Upper lobe of left lung (tissue), 4 donors: Measurements from ENCODE around the gene LRP1B.

Experiments
- CTCF ChIP-seq, 6 experiments: fragments of 450-650 bp in 4 of 6; fragments of 200-600 bp in 2 of 6; sonication (generic) in 2 of 6; IDR thresholded peaks; one replicate each; pipeline ENCODE4 v1.5.1; 2016 to 2019; ENCODE audit warnings: antibody characterized with exemption in 6 of 6
- EP300 ChIP-seq, 4 donors: sonication (generic); formaldehyde crosslinking; IDR thresholded peaks; one replicate each; pipeline ENCODE4 v1.5.1; 2017; ENCODE audit warnings: antibody characterized with exemption in 4 of 4, control low read depth in 2 of 4
- POLR2A ChIP-seq, 4 donors: fragments of 450-650 bp; IDR thresholded peaks; one replicate each; pipeline ENCODE4 v1.5.1; 2016 to 2017; ENCODE audit warnings: antibody characterized with exemption in 4 of 4, mild to moderate bottlenecking in 2 of 4
- POLR2AphosphoS5 ChIP-seq, 2 donors: sonication (generic); formaldehyde crosslinking; IDR thresholded peaks; one replicate each; pipeline ENCODE4 v1.5.1; 2017; ENCODE audit warnings: antibody characterized with exemption in 2 of 2

DNA sequence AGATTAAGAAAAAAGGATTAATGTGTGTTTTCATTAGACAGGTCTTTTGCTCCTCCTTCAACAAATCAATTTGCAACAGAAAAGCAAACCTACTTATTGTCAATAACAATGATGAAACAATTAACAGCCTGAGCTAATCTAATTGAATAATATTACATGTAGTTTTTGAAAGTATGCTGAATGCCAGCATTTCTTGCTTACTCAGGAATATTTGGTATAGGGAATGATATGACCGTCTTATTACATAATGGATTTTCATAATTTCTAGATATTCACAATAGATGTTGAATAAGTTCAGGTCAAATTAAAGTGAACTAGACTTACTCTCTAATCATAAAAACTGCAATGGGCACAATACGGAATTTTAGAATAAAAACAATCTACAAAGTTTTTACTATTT lies 1856.9 kb downstream of the LRP1B start:
- TF ChIP-seq POLR2AphosphoS5 (IDR thresholded peaks at IDR 0.05) (no peak), EP300 (IDR thresholded peaks at IDR 0.05) (no peak), CTCF (IDR thresholded peaks at IDR 0.05) (no peak), POLR2A (IDR thresholded peaks at IDR 0.05) (no peak)
